ENCODE results near the gene NRF1.
A peak's percentile ranks its signal among the peaks of the same experiment; 100 is the strongest.
"Not testable (repeated sequence)": the region's sequence is repeated elsewhere in the genome, so short reads cannot be mapped to it uniquely, and the experiment has no call there.

The NRF1 gene

GRCh38 chr7:129649128-129649690, 37.7 kb downstream of the NRF1 start:
- DNase-seq (ENCODE audit: low spot score): no peak

GRCh38 chr7:129650056-129650758, 38.7 kb downstream of the NRF1 start:
- DNase-seq (ENCODE audit: low spot score): no peak

- no peak for DNase-seq (ENCODE audit: low spot score)
Observed at GRCh38 chr7:129652914-129653313, 41.4 kb downstream of the NRF1 start.

- no peak for DNase-seq (ENCODE audit: low spot score)
Observed at GRCh38 chr7:129655811-129656210, 44.3 kb downstream of the NRF1 start.

- DNase-seq (ENCODE audit: low spot score): no peak
Observed at GRCh38 chr7:129657363-129657762, 45.8 kb downstream of the NRF1 start.

GRCh38 chr7:129659907-129660306, 48.4 kb downstream of the NRF1 start:
- not testable (repeated sequence) for DNase-seq (ENCODE audit: low spot score)

- no peak for DNase-seq (ENCODE audit: low spot score)
Observed at GRCh38 chr7:129661645-129662182, 50.2 kb downstream of the NRF1 start.

GRCh38 chr7:129663240-129663639, 51.7 kb downstream of the NRF1 start:
- not testable (repeated sequence) for DNase-seq (ENCODE audit: low spot score)

- DNase-seq (ENCODE audit: low spot score): peak; percentile 79
Observed at GRCh38 chr7:129664029-129665012, 52.8 kb downstream of the NRF1 start.

- peak; percentile 68 for DNase-seq (ENCODE audit: low spot score)
Observed at GRCh38 chr7:129665013-129665401, 53.5 kb downstream of the NRF1 start.

GRCh38 chr7:129667116-129667515, 55.6 kb downstream of the NRF1 start:
- DNase-seq (ENCODE audit: low spot score): no peak

- no peak for DNase-seq (ENCODE audit: low spot score)
Observed at GRCh38 chr7:129667551-129667950, 56.0 kb downstream of the NRF1 start.

- DNase-seq (ENCODE audit: low spot score): no peak
Observed at GRCh38 chr7:129669901-129670300, 58.4 kb downstream of the NRF1 start.

GRCh38 chr7:129670656-129671055, 59.1 kb downstream of the NRF1 start:
- no peak for DNase-seq (ENCODE audit: low spot score)

GRCh38 chr7:129671266-129671665, 59.7 kb downstream of the NRF1 start:
- no peak for DNase-seq (ENCODE audit: low spot score)

- not testable (repeated sequence) for DNase-seq (ENCODE audit: low spot score)
Observed at GRCh38 chr7:129674475-129674874, 63.0 kb downstream of the NRF1 start.

- no peak for DNase-seq (ENCODE audit: low spot score)
Observed at GRCh38 chr7:129675521-129675920, 64.0 kb downstream of the NRF1 start.

- no peak for DNase-seq (ENCODE audit: low spot score)
Observed at GRCh38 chr7:129676017-129676897, 64.7 kb downstream of the NRF1 start.

- no peak for DNase-seq (ENCODE audit: low spot score)
Observed at GRCh38 chr7:129677796-129678195, 66.3 kb downstream of the NRF1 start.

- DNase-seq (ENCODE audit: low spot score): no peak
Observed at GRCh38 chr7:129678606-129679005, 67.1 kb downstream of the NRF1 start.

- DNase-seq (ENCODE audit: low spot score): no peak
Observed at GRCh38 chr7:129680400-129680799, 68.9 kb downstream of the NRF1 start.

All from SW480 (cell line).